AG09309 (cell line): ENCODE data around the gene ADIPOR1.

Source experiments
- DNase-seq: peaks from one replicate; pipeline ENCODE4 v3.0.0-alpha.2; 2010; ENCODE audit warnings: low read depth
- H3K4me3 ChIP-seq: 2 replicates; pipeline ENCODE4 v1.5.1; 2011; ENCODE audit warnings: mild to moderate bottlenecking, low read depth, low read length, moderate library complexity; ENCODE audit not compliant: control insufficient read depth
- CTCF ChIP-seq: IDR thresholded peaks from 2 replicates; pipeline ENCODE4 v1.5.1; 2011; ENCODE audit warnings: mild to moderate bottlenecking, low read depth, low read length, inconsistent platforms; ENCODE audit not compliant: insufficient read depth, control insufficient read depth; ENCODE audit errors: missing control alignments

ADIPOR1 gene

GRCh38 chr1:202982715-202983430 is 24.8 kb upstream of the ADIPOR1 start:
- no peak for TF ChIP-seq CTCF
- no peak overlapping the region for H3K4me3 ChIP-seq
- DNase-seq, result no peak

GRCh38 chr1:202981939-202982338 is 23.8 kb upstream of the ADIPOR1 start:
- H3K4me3 ChIP-seq, result no peak overlapping the region
- no peak for DNase-seq
- TF ChIP-seq CTCF, result no peak

GRCh38 chr1:202979459-202979858 is 21.3 kb upstream of the ADIPOR1 start:
- TF ChIP-seq CTCF, result no peak
- no peak for DNase-seq

GRCh38 chr1:202976633-202977032 is 18.5 kb upstream of the ADIPOR1 start:
- no peak for DNase-seq
- H3K4me3 ChIP-seq, result no peak overlapping the region

More at GRCh38 chr1:202979459-202979858, 21.3 kb upstream of the ADIPOR1 start:
- no peak overlapping the region for H3K4me3 ChIP-seq

GRCh38 chr1:202974856-202975255 is 16.7 kb upstream of the ADIPOR1 start:
- no peak for DNase-seq
- no peak overlapping the region for H3K4me3 ChIP-seq
- no peak for TF ChIP-seq CTCF

More at GRCh38 chr1:202976633-202977032, 18.5 kb upstream of the ADIPOR1 start:
- TF ChIP-seq CTCF, result no peak

- no peak overlapping the region for H3K4me3 ChIP-seq
- no peak for TF ChIP-seq CTCF
- DNase-seq, result no peak
These were observed 13.9 kb upstream of the ADIPOR1 start for GRCh38 chr1:202972046-202972445.
